ENCODE data around the gene SLAMF6.

GRCh38 chr1:160439718-160440117 is 83.3 kb downstream of the SLAMF6 start:
- TF ChIP-seq, protein P1, sequence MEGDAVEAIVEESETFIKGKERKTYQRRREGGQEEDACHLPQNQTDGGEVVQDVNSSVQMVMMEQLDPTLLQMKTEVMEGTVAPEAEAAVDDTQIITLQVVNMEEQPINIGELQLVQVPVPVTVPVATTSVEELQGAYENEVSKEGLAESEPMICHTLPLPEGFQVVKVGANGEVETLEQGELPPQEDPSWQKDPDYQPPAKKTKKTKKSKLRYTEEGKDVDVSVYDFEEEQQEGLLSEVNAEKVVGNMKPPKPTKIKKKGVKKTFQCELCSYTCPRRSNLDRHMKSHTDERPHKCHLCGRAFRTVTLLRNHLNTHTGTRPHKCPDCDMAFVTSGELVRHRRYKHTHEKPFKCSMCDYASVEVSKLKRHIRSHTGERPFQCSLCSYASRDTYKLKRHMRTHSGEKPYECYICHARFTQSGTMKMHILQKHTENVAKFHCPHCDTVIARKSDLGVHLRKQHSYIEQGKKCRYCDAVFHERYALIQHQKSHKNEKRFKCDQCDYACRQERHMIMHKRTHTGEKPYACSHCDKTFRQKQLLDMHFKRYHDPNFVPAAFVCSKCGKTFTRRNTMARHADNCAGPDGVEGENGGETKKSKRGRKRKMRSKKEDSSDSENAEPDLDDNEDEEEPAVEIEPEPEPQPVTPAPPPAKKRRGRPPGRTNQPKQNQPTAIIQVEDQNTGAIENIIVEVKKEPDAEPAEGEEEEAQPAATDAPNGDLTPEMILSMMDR (IDR thresholded peaks at IDR 0.05; ENCODE audit: low read depth, low read length, poor library complexity, severe bottlenecking) = no peak
- no peak for TF ChIP-seq EZH2phosphoT487 (IDR thresholded peaks at IDR 0.05; ENCODE audit: borderline replicate concordance, low read length)
